ENCODE data around the gene ATP11A.

The ATP11A gene

GRCh38 chr13:112648101-112648500, 41.7 kb upstream of the ATP11A start:
- Histone ChIP-seq H3K9me3 (ENCODE audit: insufficient read depth, low read length) (no peaks in the 10 kb centered on the region), H3K4me3 (ENCODE audit: insufficient read length, low read depth) (no peak overlapping the region), H3K36me3 (ENCODE audit: insufficient read depth, insufficient read length, low read length) (no peaks in the 10 kb centered on the region), H3K4me1 (ENCODE audit: insufficient read depth, insufficient read length) (peaks cover 6% of the 10 kb centered on the region), H3K27me3 (ENCODE audit: insufficient read depth, insufficient read length) (no peaks in the 10 kb centered on the region), H3K9ac (ENCODE audit: insufficient read length, low read depth) (no peak overlapping the region)
- no peak for DNase-seq (ENCODE audit: low read depth, low spot score)
- TF ChIP-seq YY1 (IDR thresholded peaks at IDR 0.05; ENCODE audit: insufficient read depth, insufficient read length) (no peak), SUZ12 (IDR thresholded peaks at IDR 0.05; ENCODE audit: extremely low read depth, insufficient read depth, insufficient read length) (no peak), ZNF274 (IDR thresholded peaks at IDR 0.05; ENCODE audit: low read depth, low read length) (no peak)

- H3K4me1 ChIP-seq (ENCODE audit: insufficient read depth, insufficient read length), result peaks cover 6% of the 10 kb centered on the region
- TF ChIP-seq YY1 (IDR thresholded peaks at IDR 0.05; ENCODE audit: insufficient read depth, insufficient read length) (no peak), SUZ12 (IDR thresholded peaks at IDR 0.05; ENCODE audit: extremely low read depth, insufficient read depth, insufficient read length) (no peak), ZNF274 (IDR thresholded peaks at IDR 0.05; ENCODE audit: low read depth, low read length) (no peak)
- no peaks in the 10 kb centered on the region for H3K9me3 ChIP-seq (ENCODE audit: insufficient read depth, low read length)
- H3K36me3 ChIP-seq (ENCODE audit: insufficient read depth, insufficient read length, low read length), result no peaks in the 10 kb centered on the region
- no peak overlapping the region for H3K4me3 ChIP-seq (ENCODE audit: insufficient read length, low read depth)
- no peak for DNase-seq (ENCODE audit: low read depth, low spot score)
- H3K9ac ChIP-seq (ENCODE audit: insufficient read length, low read depth), result no peak overlapping the region
- no peaks in the 10 kb centered on the region for H3K27me3 ChIP-seq (ENCODE audit: insufficient read depth, insufficient read length)
Measured at GRCh38 chr13:112648966-112649690, 40.7 kb upstream of the ATP11A start.

- H3K9ac ChIP-seq (ENCODE audit: insufficient read length, low read depth), result no peak overlapping the region
- no peaks in the 10 kb centered on the region for H3K27me3 ChIP-seq (ENCODE audit: insufficient read depth, insufficient read length)
- H3K9me3 ChIP-seq (ENCODE audit: insufficient read depth, low read length), result no peaks in the 10 kb centered on the region
- DNase-seq (ENCODE audit: low read depth, low spot score), result no peak
- no peak overlapping the region for H3K4me3 ChIP-seq (ENCODE audit: insufficient read length, low read depth)
- no peaks in the 10 kb centered on the region for H3K36me3 ChIP-seq (ENCODE audit: insufficient read depth, insufficient read length, low read length)
- TF ChIP-seq ZNF274 (IDR thresholded peaks at IDR 0.05; ENCODE audit: low read depth, low read length) (no peak), SUZ12 (IDR thresholded peaks at IDR 0.05; ENCODE audit: extremely low read depth, insufficient read depth, insufficient read length) (no peak), YY1 (IDR thresholded peaks at IDR 0.05; ENCODE audit: insufficient read depth, insufficient read length) (no peak)
- peaks cover 9% of the 10 kb centered on the region for H3K4me1 ChIP-seq (ENCODE audit: insufficient read depth, insufficient read length)
Measured at GRCh38 chr13:112651311-112651710, 38.5 kb upstream of the ATP11A start.

- Histone ChIP-seq H3K27me3 (ENCODE audit: insufficient read depth, insufficient read length) (no peaks in the 10 kb centered on the region), H3K9me3 (ENCODE audit: insufficient read depth, low read length) (no peaks in the 10 kb centered on the region), H3K4me1 (ENCODE audit: insufficient read depth, insufficient read length) (peaks cover 11% of the 10 kb centered on the region), H3K9ac (ENCODE audit: insufficient read length, low read depth) (no peak overlapping the region), H3K36me3 (ENCODE audit: insufficient read depth, insufficient read length, low read length) (no peaks in the 10 kb centered on the region), H3K4me3 (ENCODE audit: insufficient read length, low read depth) (no peak overlapping the region)
- TF ChIP-seq ZNF274 (IDR thresholded peaks at IDR 0.05; ENCODE audit: low read depth, low read length) (no peak), SUZ12 (IDR thresholded peaks at IDR 0.05; ENCODE audit: extremely low read depth, insufficient read depth, insufficient read length) (no peak), YY1 (IDR thresholded peaks at IDR 0.05; ENCODE audit: insufficient read depth, insufficient read length) (no peak)
- no peak for DNase-seq (ENCODE audit: low read depth, low spot score)
Measured at GRCh38 chr13:112651750-112652511, 37.9 kb upstream of the ATP11A start.

- TF ChIP-seq ZNF274 (IDR thresholded peaks at IDR 0.05; ENCODE audit: low read depth, low read length) (no peak), SUZ12 (IDR thresholded peaks at IDR 0.05; ENCODE audit: extremely low read depth, insufficient read depth, insufficient read length) (no peak), YY1 (IDR thresholded peaks at IDR 0.05; ENCODE audit: insufficient read depth, insufficient read length) (no peak)
- Histone ChIP-seq H3K36me3 (ENCODE audit: insufficient read depth, insufficient read length, low read length) (no peaks in the 10 kb centered on the region), H3K27me3 (ENCODE audit: insufficient read depth, insufficient read length) (no peaks in the 10 kb centered on the region), H3K4me3 (ENCODE audit: insufficient read length, low read depth) (no peak overlapping the region), H3K4me1 (ENCODE audit: insufficient read depth, insufficient read length) (peaks cover 8% of the 10 kb centered on the region), H3K9me3 (ENCODE audit: insufficient read depth, low read length) (no peaks in the 10 kb centered on the region), H3K9ac (ENCODE audit: insufficient read length, low read depth) (no peak overlapping the region)
- no peak for DNase-seq (ENCODE audit: low read depth, low spot score)
Measured at GRCh38 chr13:112652512-112653070, 37.2 kb upstream of the ATP11A start.

- Histone ChIP-seq H3K36me3 (ENCODE audit: insufficient read depth, insufficient read length, low read length) (no peaks in the 10 kb centered on the region), H3K4me3 (ENCODE audit: insufficient read length, low read depth) (no peak overlapping the region), H3K9ac (ENCODE audit: insufficient read length, low read depth) (no peak overlapping the region), H3K27me3 (ENCODE audit: insufficient read depth, insufficient read length) (no peaks in the 10 kb centered on the region), H3K4me1 (ENCODE audit: insufficient read depth, insufficient read length) (peaks cover 8% of the 10 kb centered on the region), H3K9me3 (ENCODE audit: insufficient read depth, low read length) (no peaks in the 10 kb centered on the region)
- TF ChIP-seq YY1 (IDR thresholded peaks at IDR 0.05; ENCODE audit: insufficient read depth, insufficient read length) (no peak), SUZ12 (IDR thresholded peaks at IDR 0.05; ENCODE audit: extremely low read depth, insufficient read depth, insufficient read length) (no peak), ZNF274 (IDR thresholded peaks at IDR 0.05; ENCODE audit: low read depth, low read length) (no peak)
- DNase-seq (ENCODE audit: low read depth, low spot score), result no peak
Measured at GRCh38 chr13:112653071-112653470, 36.8 kb upstream of the ATP11A start.

GRCh38 chr13:112655913-112656312, 33.9 kb upstream of the ATP11A start:
- no peak for DNase-seq (ENCODE audit: low read depth, low spot score)
- Histone ChIP-seq H3K9ac (ENCODE audit: insufficient read length, low read depth) (no peak overlapping the region), H3K27me3 (ENCODE audit: insufficient read depth, insufficient read length) (no peaks in the 10 kb centered on the region), H3K9me3 (ENCODE audit: insufficient read depth, low read length) (no peaks in the 10 kb centered on the region), H3K4me3 (ENCODE audit: insufficient read length, low read depth) (no peak overlapping the region), H3K36me3 (ENCODE audit: insufficient read depth, insufficient read length, low read length) (no peaks in the 10 kb centered on the region), H3K4me1 (ENCODE audit: insufficient read depth, insufficient read length) (peaks cover 15% of the 10 kb centered on the region)
- TF ChIP-seq SUZ12 (IDR thresholded peaks at IDR 0.05; ENCODE audit: extremely low read depth, insufficient read depth, insufficient read length), result no peak
- no peak for TF ChIP-seq ZNF274 (IDR thresholded peaks at IDR 0.05; ENCODE audit: low read depth, low read length)
- TF ChIP-seq YY1 (IDR thresholded peaks at IDR 0.05; ENCODE audit: insufficient read depth, insufficient read length), result no peak

Measured in NT2/D1 (cell line).